HG03175 (cell line): ENCODE measurements around the gene CZIB.
A peak's percentile ranks its signal among the peaks of the same experiment; 100 is the strongest.

ENCODE experiments used
- ATAC-seq: cut with Tn5 transposase; IDR thresholded peaks from one replicate; pipeline ENCODE4 v1.9.1; 2021; ENCODE audit warnings: mild to moderate bottlenecking, moderate library complexity; ENCODE audit not compliant: unreplicated experiment

Gene CZIB

GRCh38 chr1:53220171-53220961 lies at the start of gene CZIB:
Gene CZIB (minus strand): TSS chr1:53220634. CDS start chr1:53220575, 59 bp downstream.
- ATAC-seq, result peak; percentile 94

GRCh38 chr1:53270107-53270506 lies 49.7 kb upstream of the CZIB start:
- no peak for ATAC-seq

GRCh38 chr1:53267761-53268160 lies 47.3 kb upstream of the CZIB start:
- no peak for ATAC-seq

GRCh38 chr1:53266038-53266437 lies 45.6 kb upstream of the CZIB start:
- ATAC-seq, result no peak

- ATAC-seq, result no peak
Measured at GRCh38 chr1:53265581-53265980, 45.1 kb upstream of the CZIB start.

- no peak for ATAC-seq
Measured at GRCh38 chr1:53264048-53264447, 43.6 kb upstream of the CZIB start.

GRCh38 chr1:53262000-53262399 lies 41.6 kb upstream of the CZIB start:
- no peak for ATAC-seq

- ATAC-seq, result no peak
Measured at GRCh38 chr1:53260631-53261247, 40.3 kb upstream of the CZIB start.

GRCh38 chr1:53259932-53260331 lies 39.5 kb upstream of the CZIB start:
- peak; percentile 69 for ATAC-seq

GRCh38 chr1:53258216-53258615 lies 37.8 kb upstream of the CZIB start:
- ATAC-seq, result no peak

- ATAC-seq, result no peak
Measured at GRCh38 chr1:53257454-53258081, 37.1 kb upstream of the CZIB start.

GRCh38 chr1:53256511-53257453 lies 36.3 kb upstream of the CZIB start:
- ATAC-seq, result no peak

- no peak for ATAC-seq
Measured at GRCh38 chr1:53255031-53255430, 34.6 kb upstream of the CZIB start.

- no peak for ATAC-seq
Measured at GRCh38 chr1:53254011-53254640, 33.7 kb upstream of the CZIB start.

GRCh38 chr1:53250325-53250724 lies 29.9 kb upstream of the CZIB start:
- no peak for ATAC-seq

GRCh38 chr1:53249706-53250105 lies 29.3 kb upstream of the CZIB start:
- no peak for ATAC-seq

GRCh38 chr1:53246261-53247134 lies 26.1 kb upstream of the CZIB start:
- peak; percentile 76 for ATAC-seq

- no peak for ATAC-seq
Measured at GRCh38 chr1:53244141-53244540, 23.7 kb upstream of the CZIB start.

GRCh38 chr1:53242381-53242780 lies 21.9 kb upstream of the CZIB start:
- ATAC-seq, result no peak
